IMR-90 (cell line): ENCODE results near the gene MYDGF. TPM values are rescaled to one million over a fixed set of nuclear protein-coding genes. Genes with fewer than 3 reads are reported as not detected.

Source experiments
- ATAC-seq: fragments of 200-7000 bp; cut with Tn5 transposase; 2 replicates; pipeline ENCODE4 v1.9.1; 2020; ENCODE audit warnings: low read depth, mild to moderate bottlenecking, moderate library complexity
- BruUV-seq: library from RNA; stranded (reverse); fragments of 400-500 nt; replicated peaks from 2 replicates; lab custom pipeline; 2021; lab: Mats Ljungman, UMichigan
- CTCF ChIA-PET: fragments of 300-600 bp; formaldehyde crosslinking; extraction: SDS; loops from one replicate; lab custom pipeline; 2021; ENCODE audit warnings: antibody characterized with exemption; lab: Yijun Ruan, JAX
- POLR2A ChIA-PET: fragments of 300-600 bp; sonication (Branson Sonifier 250); formaldehyde crosslinking; loops from one replicate; lab custom pipeline; 2022; ENCODE audit warnings: antibody characterized with exemption; ENCODE audit not compliant: unreplicated experiment; lab: Charles Lee
- DNase-seq: peaks from one replicate; pipeline ENCODE4 v3.0.0; 2013
- H2AFZ ChIP-seq: replicated peaks from 2 replicates; pipeline ENCODE3; 2013; ENCODE audit warnings: low read length, mild to moderate bottlenecking; ENCODE audit not compliant: poor library complexity
- H2AK5ac ChIP-seq: 2 replicates; pipeline ENCODE4 v1.6.1; 2013; ENCODE audit warnings: low read depth, low read length, inconsistent platforms
- H2AK9ac ChIP-seq: replicated peaks from 2 replicates; pipeline ENCODE3; 2013; ENCODE audit warnings: mild to moderate bottlenecking, low read depth, low read length, moderate library complexity; ENCODE audit not compliant: poor library complexity
- H2BK120ac ChIP-seq: 2 replicates; pipeline ENCODE4 v1.6.1; 2013; ENCODE audit warnings: low read depth, low read length, inconsistent platforms
- H2BK15ac ChIP-seq: 3 replicates; pipeline ENCODE4 v1.6.1; 2013; ENCODE audit warnings: low read depth, low read length, inconsistent platforms
- H2BK20ac ChIP-seq: 2 replicates; pipeline ENCODE4 v1.6.1; 2013; ENCODE audit warnings: low read depth, mild to moderate bottlenecking, inconsistent platforms, low read length, moderate library complexity
- H2BK5ac ChIP-seq: 2 replicates; pipeline ENCODE4 v1.6.1; 2013; ENCODE audit warnings: mild to moderate bottlenecking, low read depth, low read length, inconsistent platforms; ENCODE audit not compliant: poor library complexity, severe bottlenecking
- H3K14ac ChIP-seq: replicated peaks from 2 replicates; pipeline ENCODE4 v1.6.1; 2013; ENCODE audit warnings: low read depth, low read length, inconsistent platforms
- H3K18ac ChIP-seq: 2 replicates; pipeline ENCODE4 v1.6.1; 2013; ENCODE audit warnings: low read depth, low read length, control low read depth
- H3K23ac ChIP-seq: 2 replicates; pipeline ENCODE4 v1.6.1; 2013; ENCODE audit warnings: low read depth, low read length, inconsistent platforms
- H3K27ac ChIP-seq: 2 replicates; pipeline ENCODE4 v1.5.1; 2013; ENCODE audit warnings: mild to moderate bottlenecking, control low read depth, low read length; ENCODE audit not compliant: insufficient read depth
- H3K27me3 ChIP-seq: 2 replicates; pipeline ENCODE4 v1.6.1; 2013; ENCODE audit warnings: low read length; ENCODE audit not compliant: control insufficient read depth, insufficient read depth
- H3K36me3 ChIP-seq: 2 replicates; pipeline ENCODE4 v1.6.1; 2013; ENCODE audit warnings: low read length, mixed read lengths; ENCODE audit not compliant: control insufficient read depth, insufficient read depth
- H3K4ac ChIP-seq: 2 replicates; pipeline ENCODE4 v1.6.1; 2013; ENCODE audit warnings: low read depth, low read length, inconsistent platforms
- H3K4me1 ChIP-seq: 2 replicates; pipeline ENCODE4 v1.6.1; 2013; ENCODE audit warnings: low read length, mixed read lengths; ENCODE audit not compliant: control insufficient read depth, insufficient read depth
- H3K4me2 ChIP-seq: 2 replicates; pipeline ENCODE4 v1.6.1; 2013; ENCODE audit warnings: low read depth, mild to moderate bottlenecking, control low read depth, low read length, moderate library complexity
- H3K4me3 ChIP-seq: 2 replicates; pipeline ENCODE4 v1.5.1; 2013; ENCODE audit warnings: low read depth, mild to moderate bottlenecking, control low read depth, low read length, moderate library complexity; ENCODE audit not compliant: insufficient read depth
- H3K56ac ChIP-seq: 2 replicates; pipeline ENCODE4 v1.6.1; 2013; ENCODE audit warnings: low read length, inconsistent platforms; ENCODE audit not compliant: insufficient read depth; ENCODE audit errors: extremely low read depth
- H3K79me1 ChIP-seq, 2 experiments: 2 replicates each; pipeline ENCODE4 v1.6.1; 2013; ENCODE audit warnings: low read length in 2 of 2, inconsistent platforms in 1 of 2, low read depth in 1 of 2
- H3K9ac ChIP-seq: 2 replicates; pipeline ENCODE4 v1.6.1; 2013; ENCODE audit warnings: low read depth, low read length, control low read depth
- H3K9me1 ChIP-seq: 2 replicates; pipeline ENCODE4 v1.6.1; 2013; ENCODE audit warnings: low read length, inconsistent platforms; ENCODE audit not compliant: insufficient read depth
- H3K9me3 ChIP-seq: 2 replicates; pipeline ENCODE4 v1.6.1; 2013; ENCODE audit warnings: low read length; ENCODE audit not compliant: control insufficient read depth, insufficient read depth
- H4K20me1 ChIP-seq: 2 replicates; pipeline ENCODE4 v1.6.1; 2013; ENCODE audit warnings: low read length, inconsistent platforms; ENCODE audit not compliant: insufficient read depth
- H4K5ac ChIP-seq: 2 replicates; pipeline ENCODE4 v1.6.1; 2013; ENCODE audit warnings: mild to moderate bottlenecking, low read depth, low read length, control low read depth
- H4K8ac ChIP-seq, 2 experiments: 2 replicates each; pipeline ENCODE4 v1.6.1; 2013; ENCODE audit warnings: low read depth in 2 of 2, low read length in 2 of 2, control low read depth in 1 of 2, inconsistent platforms in 1 of 2
- H4K91ac ChIP-seq: 2 replicates; pipeline ENCODE4 v1.6.1; 2013; ENCODE audit warnings: low read depth, low read length, inconsistent platforms; ENCODE audit not compliant: insufficient read depth
- BHLHE40 ChIP-seq: fragments of 150-350 bp; IDR thresholded peaks from 2 replicates; pipeline ENCODE4 v1.6.1; 2016; ENCODE audit warnings: mild to moderate bottlenecking, low read depth, low read length
- CEBPB ChIP-seq: IDR thresholded peaks from 2 replicates; pipeline ENCODE4 v1.6.1; 2012; ENCODE audit warnings: low read depth, low read length, improper control_type of control experiment
- MAFK ChIP-seq: IDR thresholded peaks from 2 replicates; pipeline ENCODE4 v1.6.1; 2012; ENCODE audit warnings: low read depth, low read length, improper control_type of control experiment
- MXI1 ChIP-seq: IDR thresholded peaks from 2 replicates; pipeline ENCODE4 v1.6.1; 2012; ENCODE audit warnings: low read depth, mild to moderate bottlenecking, low read length, moderate library complexity, borderline replicate concordance
- NFE2L2 ChIP-seq: fragments of 150-350 bp; IDR thresholded peaks from 2 replicates; pipeline ENCODE4 v1.6.1; 2016; ENCODE audit warnings: low read depth, mild to moderate bottlenecking, low read length
- POLR2A ChIP-seq: IDR thresholded peaks from 2 replicates; pipeline ENCODE4 v1.6.1; 2012; ENCODE audit warnings: mild to moderate bottlenecking, low read depth, low read length
- RAD21 ChIP-seq: IDR thresholded peaks from 2 replicates; pipeline ENCODE4 v1.6.1; 2012; ENCODE audit warnings: low read length, improper control_type of control experiment
- RCOR1 ChIP-seq: IDR thresholded peaks from 2 replicates; pipeline ENCODE4 v1.6.1; 2012; ENCODE audit warnings: mild to moderate bottlenecking, low read length, improper control_type of control experiment; ENCODE audit not compliant: insufficient replicate concordance
- RFX5 ChIP-seq: IDR thresholded peaks from 2 replicates; pipeline ENCODE4 v1.8.0; 2012; ENCODE audit warnings: low read depth, mild to moderate bottlenecking, low read length, moderate library complexity
- WGBS, 2 experiments: methylation state at CpG; one replicate each; pipeline versions ENCODE4 v1.1.5 to v1.1.7; 2013; ENCODE audit warnings: missing lambda C conversion rate in 2 of 2; ENCODE audit not compliant: insufficient read length in 1 of 2; ENCODE audit errors: extremely low coverage in 2 of 2; 5-methylcytosine and 5-hydroxymethylcytosine counted together
- dilution Hi-C: fragments of 300-500 bp; cut with HindIII; formaldehyde crosslinking; loops from one replicate; pipeline ENCODE4 v1.14.3; 2018; ENCODE audit warnings: low sequenced_read_pairs; ENCODE audit not compliant: unreplicated experiment
- in situ Hi-C: fragments of 300-500 bp; cut with MboI; formaldehyde crosslinking; loops from 3 replicates; pipeline ENCODE4 v1.14.3; 2019; ENCODE audit warnings: low sequenced_read_pairs, inconsistent platforms, mixed read lengths
- intact Hi-C: fragments of 100-400 bp; cut with micrococcal nuclease; formaldehyde crosslinking; loops from 2 replicates; pipeline ENCODE4 v1.10.0; 2022
- polyA plus RNA-seq, 3 experiments: library from polyadenylated mRNA; depleted of rRNA; stranded (reverse); fragments of >200 nt; gene quantifications; 2 replicates each; pipeline ENCODE4 v1.2.3, GENCODE V29; 2012; ENCODE audit warnings: low replicate concordance in 1 of 3
- total RNA-seq: library from RNA; depleted of rRNA; stranded (reverse); fragments of >200 nt; gene quantifications from 2 replicates; pipeline ENCODE4 v1.2.3, GENCODE V29; 2012
- TF ChIP-seq, protein P1 (sequence below): conservative IDR thresholded peaks from 2 replicates; pipeline ENCODE4 v1.5.1; 2012; ENCODE audit warnings: mild to moderate bottlenecking, low read depth, low read length, improper control_type of control experiment
- TF ChIP-seq, protein P2 (sequence below): fragments of 150-350 bp; IDR thresholded peaks from 2 replicates; pipeline ENCODE4 v1.6.1; 2016; ENCODE audit warnings: low read depth, mild to moderate bottlenecking, low read length, moderate library complexity, borderline replicate concordance
- TF ChIP-seq, protein P3 (sequence below): fragments of 150-350 bp; IDR thresholded peaks from 2 replicates; pipeline ENCODE4 v1.6.1; 2017; ENCODE audit warnings: mild to moderate bottlenecking, antibody characterized with exemption, low read length, low read depth

The MYDGF gene
- total and polyA plus RNA-seq, 2 of the 4 experiments (the other 2 are of a cell fraction), result 203 to 310 TPM

DNA sequence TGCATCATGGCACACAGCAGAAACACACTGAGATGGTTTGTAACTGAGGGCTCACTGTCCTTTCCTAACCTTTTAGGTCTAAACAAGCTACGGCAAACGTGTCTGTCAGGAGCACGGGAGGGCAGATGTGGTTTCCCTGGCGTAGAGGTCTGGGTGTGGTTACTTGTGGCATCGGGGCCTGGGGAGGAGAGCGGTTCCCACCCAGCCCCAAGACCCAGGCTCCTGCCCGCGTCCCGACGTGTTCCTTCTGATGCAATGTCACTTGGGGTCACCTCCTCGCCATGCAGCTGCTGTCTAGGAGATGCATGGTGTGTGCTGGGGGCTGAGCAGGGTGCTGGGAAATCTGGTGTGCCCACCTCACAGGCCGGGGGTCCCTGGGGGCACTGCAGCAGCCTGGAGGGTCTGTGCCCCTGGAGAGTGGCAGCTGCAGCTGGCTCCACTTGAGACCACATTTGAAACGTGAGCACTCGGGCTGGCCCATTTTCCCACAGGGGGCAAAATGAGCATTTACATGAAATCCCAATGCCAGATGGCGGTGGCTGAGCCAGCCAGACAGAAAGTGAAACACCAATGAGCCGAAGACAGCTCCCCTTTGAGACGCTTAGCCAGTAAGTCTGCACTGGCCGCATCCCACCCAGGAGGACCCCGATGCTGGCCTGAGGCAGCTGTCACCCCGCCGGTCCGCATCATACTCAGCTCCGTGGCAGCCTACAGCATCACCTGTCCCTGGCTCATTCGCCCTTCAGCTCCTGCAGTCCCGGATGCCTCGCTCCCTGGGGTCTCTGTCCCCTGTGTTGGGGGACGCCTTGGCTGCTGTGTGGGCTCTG lies 22.3 kb upstream of the MYDGF start:
- Histone ChIP-seq H3K27ac (no peak overlapping the region), H3K4me1 (peaks cover 13% of the 10 kb centered on the region), H3K4ac (no peak overlapping the region), H3K4me2 (no peak overlapping the region), H3K9me3 (no peaks in the 10 kb centered on the region), H3K18ac (no peak overlapping the region), H2BK20ac (no peak overlapping the region), H3K27me3 (no peaks in the 10 kb centered on the region), H4K20me1 (peaks cover 6% of the 10 kb centered on the region; the same call in 1 of the 2 replicates), H3K14ac (no peak overlapping the region), H3K9ac (no peak overlapping the region), H2AK9ac (peak overlapping the region; percentile 28), H2AFZ (no peak overlapping the region), H2BK120ac (no peak overlapping the region), H3K23ac (no peak overlapping the region), H4K5ac (no peak overlapping the region), H2AK5ac (no peak overlapping the region), H2BK5ac (no peak overlapping the region), H3K36me3 (peaks cover 69% of the 10 kb centered on the region), H3K56ac (no peak overlapping the region), H4K91ac (no peak overlapping the region), H3K79me1 (peaks cover 0 to 32% of the 10 kb centered on the region in 2 experiments; a peak in 3 of 4 replicates), H4K8ac (no peak overlapping the region), H3K9me1 (peaks cover 10% of the 10 kb centered on the region), H2BK15ac (no peak overlapping the region), H3K4me3 (no peak overlapping the region)
- BruUV-seq, result no TSS peak
- DNase-seq, result no peak
- CTCF ChIA-PET, result no interaction called here
- intact Hi-C loops (no loop called here), dilution Hi-C loops (no loop called here), in situ Hi-C loops (no loop called here)
- TF ChIP-seq RFX5 (no peak), MAFK (no peak), RCOR1 (no peak), RAD21 (no peak), BHLHE40 (no peak), MXI1 (no peak), NFE2L2 (no peak), POLR2A (no peak), CEBPB (no peak)
- TF ChIP-seq, protein P1, sequence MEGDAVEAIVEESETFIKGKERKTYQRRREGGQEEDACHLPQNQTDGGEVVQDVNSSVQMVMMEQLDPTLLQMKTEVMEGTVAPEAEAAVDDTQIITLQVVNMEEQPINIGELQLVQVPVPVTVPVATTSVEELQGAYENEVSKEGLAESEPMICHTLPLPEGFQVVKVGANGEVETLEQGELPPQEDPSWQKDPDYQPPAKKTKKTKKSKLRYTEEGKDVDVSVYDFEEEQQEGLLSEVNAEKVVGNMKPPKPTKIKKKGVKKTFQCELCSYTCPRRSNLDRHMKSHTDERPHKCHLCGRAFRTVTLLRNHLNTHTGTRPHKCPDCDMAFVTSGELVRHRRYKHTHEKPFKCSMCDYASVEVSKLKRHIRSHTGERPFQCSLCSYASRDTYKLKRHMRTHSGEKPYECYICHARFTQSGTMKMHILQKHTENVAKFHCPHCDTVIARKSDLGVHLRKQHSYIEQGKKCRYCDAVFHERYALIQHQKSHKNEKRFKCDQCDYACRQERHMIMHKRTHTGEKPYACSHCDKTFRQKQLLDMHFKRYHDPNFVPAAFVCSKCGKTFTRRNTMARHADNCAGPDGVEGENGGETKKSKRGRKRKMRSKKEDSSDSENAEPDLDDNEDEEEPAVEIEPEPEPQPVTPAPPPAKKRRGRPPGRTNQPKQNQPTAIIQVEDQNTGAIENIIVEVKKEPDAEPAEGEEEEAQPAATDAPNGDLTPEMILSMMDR, result no peak
- TF ChIP-seq, protein P2, sequence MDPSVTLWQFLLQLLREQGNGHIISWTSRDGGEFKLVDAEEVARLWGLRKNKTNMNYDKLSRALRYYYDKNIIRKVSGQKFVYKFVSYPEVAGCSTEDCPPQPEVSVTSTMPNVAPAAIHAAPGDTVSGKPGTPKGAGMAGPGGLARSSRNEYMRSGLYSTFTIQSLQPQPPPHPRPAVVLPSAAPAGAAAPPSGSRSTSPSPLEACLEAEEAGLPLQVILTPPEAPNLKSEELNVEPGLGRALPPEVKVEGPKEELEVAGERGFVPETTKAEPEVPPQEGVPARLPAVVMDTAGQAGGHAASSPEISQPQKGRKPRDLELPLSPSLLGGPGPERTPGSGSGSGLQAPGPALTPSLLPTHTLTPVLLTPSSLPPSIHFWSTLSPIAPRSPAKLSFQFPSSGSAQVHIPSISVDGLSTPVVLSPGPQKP, result no peak
- TF ChIP-seq, protein P3, sequence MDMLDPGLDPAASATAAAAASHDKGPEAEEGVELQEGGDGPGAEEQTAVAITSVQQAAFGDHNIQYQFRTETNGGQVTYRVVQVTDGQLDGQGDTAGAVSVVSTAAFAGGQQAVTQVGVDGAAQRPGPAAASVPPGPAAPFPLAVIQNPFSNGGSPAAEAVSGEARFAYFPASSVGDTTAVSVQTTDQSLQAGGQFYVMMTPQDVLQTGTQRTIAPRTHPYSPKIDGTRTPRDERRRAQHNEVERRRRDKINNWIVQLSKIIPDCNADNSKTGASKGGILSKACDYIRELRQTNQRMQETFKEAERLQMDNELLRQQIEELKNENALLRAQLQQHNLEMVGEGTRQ, result no peak
- POLR2A ChIA-PET, result no interaction called here
- no peak for ATAC-seq
- WGBS, 2 experiments, result 94% methylated on average over 9 of the region's 27 CpGs; no CpG with 5 or more reads in 1 of the 2 experiments
